SK-N-MC (cell line): ENCODE results near the gene MIER2.
A peak's percentile ranks its signal among the peaks of the same experiment; 100 is the strongest.

Experiments used
- DNase-seq: peaks from one replicate; pipeline ENCODE4 v3.0.0-alpha.2; 2011; ENCODE audit warnings: low read depth, low spot score
- H3K27ac ChIP-seq: fragments of 200-600 bp; sonication (generic); 2 replicates; pipeline ENCODE4 v1.5.1; 2016; ENCODE audit warnings: mixed run types
- H3K36me3 ChIP-seq: fragments of 200-600 bp; sonication (generic); 2 replicates; pipeline ENCODE4 v1.6.1; 2017; ENCODE audit warnings: antibody characterized with exemption, low read length, mixed read lengths; ENCODE audit not compliant: insufficient read depth
- H3K4me3 ChIP-seq: fragments of 200-600 bp; sonication (generic); 2 replicates; pipeline ENCODE4 v1.5.1; 2016
- H3K9ac ChIP-seq: fragments of 200-600 bp; sonication (generic); 2 replicates; pipeline ENCODE4 v1.8.0; 2017; ENCODE audit warnings: mixed run types, mixed read lengths; ENCODE audit not compliant: insufficient read length
- H3K9me3 ChIP-seq: fragments of 200-600 bp; sonication (generic); 2 replicates; pipeline ENCODE4 v1.6.1; 2017; ENCODE audit warnings: low read depth, mild to moderate bottlenecking, antibody characterized with exemption, low read length, moderate library complexity, mixed read lengths
- EZH2 ChIP-seq: fragments of 200-600 bp; sonication (generic); IDR thresholded peaks from one replicate; pipeline ENCODE4 v1.6.1; 2017; ENCODE audit warnings: antibody characterized with exemption
- FOXP2 ChIP-seq: optimal IDR thresholded peaks from 2 replicates; pipeline ENCODE3; 2011; ENCODE audit warnings: mild to moderate bottlenecking, moderate library complexity; ENCODE audit not compliant: insufficient read depth; ENCODE audit errors: extremely low read length, control extremely low read depth
- POLR2AphosphoS5 ChIP-seq: IDR thresholded peaks from 2 replicates; pipeline ENCODE4 v1.6.1; 2012; ENCODE audit warnings: mild to moderate bottlenecking, low read depth, low read length, borderline replicate concordance

The MIER2 gene

GRCh38 chr19:306151-306900 is 38.3 kb downstream of the MIER2 start:
- Histone ChIP-seq H3K9ac (no peak overlapping the region), H3K36me3 (peaks cover 32% of the 10 kb centered on the region; the same call in 1 of the 2 replicates), H3K27ac (no peak overlapping the region), H3K4me3 (no peak overlapping the region), H3K9me3 (no peaks in the 10 kb centered on the region)
- TF ChIP-seq EZH2, result no peak
- no peak for TF ChIP-seq FOXP2
- no peak for TF ChIP-seq POLR2AphosphoS5
- no peak for DNase-seq

GRCh38 chr19:305240-306150 is 39.1 kb downstream of the MIER2 start:
- H3K4me3 ChIP-seq, result no peak overlapping the region
- no peak overlapping the region for H3K27ac ChIP-seq
- no peaks in the 10 kb centered on the region for H3K9me3 ChIP-seq
- no peak for TF ChIP-seq EZH2
- no peak for TF ChIP-seq FOXP2
- no peak for TF ChIP-seq POLR2AphosphoS5
- peaks cover 26% of the 10 kb centered on the region; the same call in 1 of the 2 replicates for H3K36me3 ChIP-seq
- DNase-seq, result no peak
- H3K9ac ChIP-seq, result no peak overlapping the region

- no peak overlapping the region for H3K27ac ChIP-seq
- no peak for DNase-seq
- H3K4me3 ChIP-seq, result no peak overlapping the region
- no peaks in the 10 kb centered on the region for H3K9me3 ChIP-seq
- TF ChIP-seq EZH2 (no peak), POLR2AphosphoS5 (no peak), FOXP2 (no peak)
- no peak overlapping the region for H3K9ac ChIP-seq
- H3K36me3 ChIP-seq, result no peaks in the 10 kb centered on the region
These were observed 47.9 kb downstream of the MIER2 start for GRCh38 chr19:296476-297225.

GRCh38 chr19:295687-296370 is 48.8 kb downstream of the MIER2 start:
- H3K9me3 ChIP-seq, result no peaks in the 10 kb centered on the region
- DNase-seq, result no peak
- H3K9ac ChIP-seq, result no peak overlapping the region
- TF ChIP-seq EZH2 (no peak), FOXP2 (no peak), POLR2AphosphoS5 (no peak)
- H3K27ac ChIP-seq, result no peak overlapping the region
- no peaks in the 10 kb centered on the region for H3K36me3 ChIP-seq
- no peak overlapping the region for H3K4me3 ChIP-seq

GRCh38 chr19:294946-295686 is 49.5 kb downstream of the MIER2 start:
- Histone ChIP-seq H3K9me3 (no peaks in the 10 kb centered on the region), H3K9ac (no peak overlapping the region), H3K4me3 (no peak overlapping the region), H3K36me3 (no peaks in the 10 kb centered on the region), H3K27ac (no peak overlapping the region)
- DNase-seq, result no peak
- TF ChIP-seq POLR2AphosphoS5, result no peak
- TF ChIP-seq EZH2, result no peak
- TF ChIP-seq FOXP2, result no peak

GRCh38 chr19:294341-294945 is 50.2 kb downstream of the MIER2 start:
- Histone ChIP-seq H3K36me3 (no peaks in the 10 kb centered on the region), H3K9me3 (no peaks in the 10 kb centered on the region), H3K27ac (no peak overlapping the region), H3K9ac (no peak overlapping the region), H3K4me3 (0 out of 2 replicates have a peak overlapping the region, but pooled peaks have one; percentile 15)
- DNase-seq, result no peak
- TF ChIP-seq EZH2 (no peak), POLR2AphosphoS5 (no peak), FOXP2 (no peak)

- H3K27ac ChIP-seq, result no peak overlapping the region
- TF ChIP-seq FOXP2 (no peak), EZH2 (no peak), POLR2AphosphoS5 (no peak)
- no peak overlapping the region for H3K4me3 ChIP-seq
- no peaks in the 10 kb centered on the region for H3K9me3 ChIP-seq
- H3K9ac ChIP-seq, result no peak overlapping the region
- H3K36me3 ChIP-seq, result no peaks in the 10 kb centered on the region
- no peak for DNase-seq
These were observed 51.0 kb downstream of the MIER2 start for GRCh38 chr19:293436-294110.
